ENCODE measurements around the gene PLA2G4B.

Gene PLA2G4B

GRCh38 chr15:41844814-41845213, 6.2 kb downstream of the PLA2G4B start:
- Mint-ChIP-seq H3K27ac (no peak overlapping the region), H3K9me3 (no peaks in the 10 kb centered on the region), H3K27me3 (ENCODE audit: low read depth) (no peaks in the 10 kb centered on the region), H3K4me3 (no peak overlapping the region), H3K4me1 (ENCODE audit: low read depth) (no peaks in the 10 kb centered on the region), H3K36me3 (ENCODE audit: low read depth) (peaks cover 9% of the 10 kb centered on the region)

GRCh38 chr15:41847206-41847605, 8.6 kb downstream of the PLA2G4B start:
- Mint-ChIP-seq H3K4me1 (ENCODE audit: low read depth) (no peaks in the 10 kb centered on the region), H3K27me3 (ENCODE audit: low read depth) (no peaks in the 10 kb centered on the region), H3K36me3 (ENCODE audit: low read depth) (peaks cover 9% of the 10 kb centered on the region), H3K27ac (no peak overlapping the region), H3K9me3 (no peaks in the 10 kb centered on the region), H3K4me3 (no peak overlapping the region)

- no peaks in the 10 kb centered on the region for H3K9me3 Mint-ChIP-seq
- H3K36me3 Mint-ChIP-seq (ENCODE audit: low read depth), result peaks cover 6% of the 10 kb centered on the region
- no peaks in the 10 kb centered on the region for H3K4me1 Mint-ChIP-seq (ENCODE audit: low read depth)
- no peak overlapping the region for H3K27ac Mint-ChIP-seq
- no peak overlapping the region for H3K4me3 Mint-ChIP-seq
- no peaks in the 10 kb centered on the region for H3K27me3 Mint-ChIP-seq (ENCODE audit: low read depth)
Measured at GRCh38 chr15:41847981-41848380, 9.3 kb downstream of the PLA2G4B start.

- H3K27ac Mint-ChIP-seq, result no peak overlapping the region
- H3K4me1 Mint-ChIP-seq (ENCODE audit: low read depth), result no peaks in the 10 kb centered on the region
- no peaks in the 10 kb centered on the region for H3K27me3 Mint-ChIP-seq (ENCODE audit: low read depth)
- H3K9me3 Mint-ChIP-seq, result no peaks in the 10 kb centered on the region
- H3K36me3 Mint-ChIP-seq (ENCODE audit: low read depth), result peaks cover 6% of the 10 kb centered on the region
- H3K4me3 Mint-ChIP-seq, result no peak overlapping the region
Measured at GRCh38 chr15:41848631-41849030, 10.0 kb downstream of the PLA2G4B start.

GRCh38 chr15:41849204-41849603, 10.6 kb downstream of the PLA2G4B start:
- H3K4me3 Mint-ChIP-seq, result no peak overlapping the region
- H3K36me3 Mint-ChIP-seq (ENCODE audit: low read depth), result peaks cover 6% of the 10 kb centered on the region

GRCh38 chr15:41849861-41850260, 11.2 kb downstream of the PLA2G4B start:
- H3K27me3 Mint-ChIP-seq (ENCODE audit: low read depth), result no peaks in the 10 kb centered on the region
- H3K4me1 Mint-ChIP-seq (ENCODE audit: low read depth), result no peaks in the 10 kb centered on the region
- no peak overlapping the region for H3K4me3 Mint-ChIP-seq
- no peak overlapping the region for H3K27ac Mint-ChIP-seq
- H3K36me3 Mint-ChIP-seq (ENCODE audit: low read depth), result peaks cover 6% of the 10 kb centered on the region
- no peaks in the 10 kb centered on the region for H3K9me3 Mint-ChIP-seq

More at GRCh38 chr15:41849204-41849603, 10.6 kb downstream of the PLA2G4B start:
- H3K4me1 Mint-ChIP-seq (ENCODE audit: low read depth), result no peaks in the 10 kb centered on the region
- no peaks in the 10 kb centered on the region for H3K27me3 Mint-ChIP-seq (ENCODE audit: low read depth)
- no peak overlapping the region for H3K27ac Mint-ChIP-seq
- H3K9me3 Mint-ChIP-seq, result no peaks in the 10 kb centered on the region

GRCh38 chr15:41850482-41851166, 12.0 kb downstream of the PLA2G4B start:
- H3K36me3 Mint-ChIP-seq (ENCODE audit: low read depth), result peaks cover 6% of the 10 kb centered on the region
- no peaks in the 10 kb centered on the region for H3K4me1 Mint-ChIP-seq (ENCODE audit: low read depth)
- no peak overlapping the region for H3K27ac Mint-ChIP-seq
- no peak overlapping the region for H3K4me3 Mint-ChIP-seq
- no peaks in the 10 kb centered on the region for H3K27me3 Mint-ChIP-seq (ENCODE audit: low read depth)
- no peaks in the 10 kb centered on the region for H3K9me3 Mint-ChIP-seq

- Mint-ChIP-seq H3K9me3 (no peaks in the 10 kb centered on the region), H3K4me1 (ENCODE audit: low read depth) (no peaks in the 10 kb centered on the region), H3K36me3 (ENCODE audit: low read depth) (peaks cover 6% of the 10 kb centered on the region), H3K27ac (no peak overlapping the region), H3K27me3 (ENCODE audit: low read depth) (no peaks in the 10 kb centered on the region), H3K4me3 (no peak overlapping the region)
Measured at GRCh38 chr15:41851167-41851523, 12.5 kb downstream of the PLA2G4B start.

- Mint-ChIP-seq H3K27ac (no peak overlapping the region), H3K27me3 (ENCODE audit: low read depth) (no peaks in the 10 kb centered on the region), H3K36me3 (ENCODE audit: low read depth) (peaks cover 6% of the 10 kb centered on the region), H3K4me1 (ENCODE audit: low read depth) (no peaks in the 10 kb centered on the region), H3K9me3 (no peaks in the 10 kb centered on the region), H3K4me3 (no peak overlapping the region)
Measured at GRCh38 chr15:41851755-41852370, 13.2 kb downstream of the PLA2G4B start.

- no peaks in the 10 kb centered on the region for H3K4me1 Mint-ChIP-seq (ENCODE audit: low read depth)
- no peak overlapping the region for H3K27ac Mint-ChIP-seq
- H3K36me3 Mint-ChIP-seq (ENCODE audit: low read depth), result peaks cover 4% of the 10 kb centered on the region
- H3K9me3 Mint-ChIP-seq, result no peaks in the 10 kb centered on the region
- no peaks in the 10 kb centered on the region for H3K27me3 Mint-ChIP-seq (ENCODE audit: low read depth)
- H3K4me3 Mint-ChIP-seq, result no peak overlapping the region
Measured at GRCh38 chr15:41852736-41853590, 14.3 kb downstream of the PLA2G4B start.

GRCh38 chr15:41853831-41854230, 15.2 kb downstream of the PLA2G4B start:
- H3K27me3 Mint-ChIP-seq (ENCODE audit: low read depth), result no peaks in the 10 kb centered on the region
- H3K9me3 Mint-ChIP-seq, result no peaks in the 10 kb centered on the region
- no peak overlapping the region for H3K4me3 Mint-ChIP-seq
- no peak overlapping the region for H3K27ac Mint-ChIP-seq
- no peaks in the 10 kb centered on the region for H3K36me3 Mint-ChIP-seq (ENCODE audit: low read depth)
- no peaks in the 10 kb centered on the region for H3K4me1 Mint-ChIP-seq (ENCODE audit: low read depth)

- Mint-ChIP-seq H3K4me3 (no peak overlapping the region), H3K9me3 (no peaks in the 10 kb centered on the region), H3K27ac (no peak overlapping the region), H3K4me1 (ENCODE audit: low read depth) (no peaks in the 10 kb centered on the region), H3K27me3 (ENCODE audit: low read depth) (no peaks in the 10 kb centered on the region), H3K36me3 (ENCODE audit: low read depth) (no peaks in the 10 kb centered on the region)
Measured at GRCh38 chr15:41854443-41854842, 15.8 kb downstream of the PLA2G4B start.

GRCh38 chr15:41855261-41855961, 16.8 kb downstream of the PLA2G4B start:
- no peak overlapping the region for H3K4me3 Mint-ChIP-seq
- H3K4me1 Mint-ChIP-seq (ENCODE audit: low read depth), result peaks cover 4% of the 10 kb centered on the region
- no peaks in the 10 kb centered on the region for H3K36me3 Mint-ChIP-seq (ENCODE audit: low read depth)
- H3K27me3 Mint-ChIP-seq (ENCODE audit: low read depth), result no peaks in the 10 kb centered on the region
- no peaks in the 10 kb centered on the region for H3K9me3 Mint-ChIP-seq
- no peak overlapping the region for H3K27ac Mint-ChIP-seq

- Mint-ChIP-seq H3K27ac (no peak overlapping the region), H3K9me3 (no peaks in the 10 kb centered on the region)
Measured at GRCh38 chr15:41856262-41856661, 17.6 kb downstream of the PLA2G4B start.

More at GRCh38 chr15:41856262-41856661, 17.6 kb downstream of the PLA2G4B start:
- Mint-ChIP-seq H3K4me3 (no peak overlapping the region), H3K4me1 (ENCODE audit: low read depth) (peaks cover 4% of the 10 kb centered on the region), H3K36me3 (ENCODE audit: low read depth) (no peaks in the 10 kb centered on the region), H3K27me3 (ENCODE audit: low read depth) (no peaks in the 10 kb centered on the region)
